ENCODE results near the gene MANBA. TPM values are rescaled to one million over a fixed set of nuclear protein-coding genes. Genes with fewer than 3 reads are reported as not detected.

Gene MANBA
- total RNA-seq, 2 experiments from 2014 or later, result 10.2 to 10.7 TPM

GRCh38 chr4:102687982-102688433 is 72.8 kb downstream of the MANBA start:
- CTCF ChIA-PET, result no interaction called here
- no peak overlapping the region for H3K4me3 Mint-ChIP-seq
- no peaks in the 10 kb centered on the region for H3K36me3 Mint-ChIP-seq
- no peaks in the 10 kb centered on the region for H3K9me3 Mint-ChIP-seq
- H3K4me1 Mint-ChIP-seq (ENCODE audit: low read depth), result no peaks in the 10 kb centered on the region
- intact Hi-C loops (cut with micrococcal nuclease), result no loop called here
- no peaks in the 10 kb centered on the region for H3K27me3 Mint-ChIP-seq
- no peak overlapping the region for H3K27ac Mint-ChIP-seq
- POLR2A ChIA-PET, result no interaction called here
- no peak for DNase-seq

DNA sequence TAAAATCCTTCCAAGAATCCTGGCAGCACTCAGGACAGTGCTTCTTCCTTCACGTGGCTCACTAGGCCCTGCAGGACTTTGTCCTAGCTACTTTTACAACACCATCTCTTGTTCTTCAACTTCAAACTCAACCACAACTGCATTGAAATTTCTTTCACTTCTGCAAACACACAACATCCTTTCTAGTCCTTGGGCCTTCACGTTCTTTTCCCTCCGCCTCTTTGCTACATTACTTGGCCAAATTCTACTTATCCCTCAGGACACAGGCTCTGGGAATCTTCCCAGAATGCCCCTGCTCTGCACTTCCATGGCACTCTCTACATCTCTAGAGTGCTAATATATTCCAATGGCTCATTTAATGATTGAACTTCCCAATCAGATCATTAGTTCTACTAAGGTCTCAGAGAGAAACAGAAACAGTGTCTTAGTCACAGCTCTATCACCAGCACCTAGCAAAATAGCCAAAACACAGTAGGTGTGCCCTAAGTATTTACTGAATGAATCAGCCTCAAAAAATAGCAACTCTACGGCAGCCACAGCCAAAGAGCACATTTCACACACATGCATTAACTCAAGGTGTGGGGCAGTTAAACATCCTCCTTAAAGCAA is 73.3 kb downstream of the MANBA start:
- no peaks in the 10 kb centered on the region for H3K9me3 Mint-ChIP-seq
- no peak for DNase-seq
- H3K4me1 Mint-ChIP-seq (ENCODE audit: low read depth), result no peaks in the 10 kb centered on the region
- H3K4me3 Mint-ChIP-seq, result no peak overlapping the region
- ChIA-PET POLR2A (no interaction called here), CTCF (no interaction called here)
- H3K36me3 Mint-ChIP-seq, result no peaks in the 10 kb centered on the region
- intact Hi-C loops (cut with micrococcal nuclease), result no loop called here
- no peak overlapping the region for H3K27ac Mint-ChIP-seq
- H3K27me3 Mint-ChIP-seq, result no peaks in the 10 kb centered on the region

GRCh38 chr4:102685768-102686167 is 75.0 kb downstream of the MANBA start:
- H3K9me3 Mint-ChIP-seq, result no peaks in the 10 kb centered on the region
- DNase-seq, result no peak
- POLR2A ChIA-PET, result no interaction called here
- no peaks in the 10 kb centered on the region for H3K4me1 Mint-ChIP-seq (ENCODE audit: low read depth)
- H3K36me3 Mint-ChIP-seq, result peaks cover 2% of the 10 kb centered on the region
- no peak overlapping the region for H3K4me3 Mint-ChIP-seq
- CTCF ChIA-PET, result no interaction called here
- intact Hi-C loops (cut with micrococcal nuclease), result no loop called here
- H3K27me3 Mint-ChIP-seq, result no peaks in the 10 kb centered on the region
- no peak overlapping the region for H3K27ac Mint-ChIP-seq

GRCh38 chr4:102684610-102685052 is 76.1 kb downstream of the MANBA start:
- POLR2A ChIA-PET, result no interaction called here
- intact Hi-C loops (cut with micrococcal nuclease), result no loop called here
- Mint-ChIP-seq H3K4me1 (ENCODE audit: low read depth) (no peaks in the 10 kb centered on the region), H3K4me3 (no peak overlapping the region), H3K9me3 (no peaks in the 10 kb centered on the region), H3K27me3 (no peaks in the 10 kb centered on the region), H3K36me3 (peaks cover 7% of the 10 kb centered on the region), H3K27ac (no peak overlapping the region)
- CTCF ChIA-PET, result no interaction called here
- no peak for DNase-seq

DNA sequence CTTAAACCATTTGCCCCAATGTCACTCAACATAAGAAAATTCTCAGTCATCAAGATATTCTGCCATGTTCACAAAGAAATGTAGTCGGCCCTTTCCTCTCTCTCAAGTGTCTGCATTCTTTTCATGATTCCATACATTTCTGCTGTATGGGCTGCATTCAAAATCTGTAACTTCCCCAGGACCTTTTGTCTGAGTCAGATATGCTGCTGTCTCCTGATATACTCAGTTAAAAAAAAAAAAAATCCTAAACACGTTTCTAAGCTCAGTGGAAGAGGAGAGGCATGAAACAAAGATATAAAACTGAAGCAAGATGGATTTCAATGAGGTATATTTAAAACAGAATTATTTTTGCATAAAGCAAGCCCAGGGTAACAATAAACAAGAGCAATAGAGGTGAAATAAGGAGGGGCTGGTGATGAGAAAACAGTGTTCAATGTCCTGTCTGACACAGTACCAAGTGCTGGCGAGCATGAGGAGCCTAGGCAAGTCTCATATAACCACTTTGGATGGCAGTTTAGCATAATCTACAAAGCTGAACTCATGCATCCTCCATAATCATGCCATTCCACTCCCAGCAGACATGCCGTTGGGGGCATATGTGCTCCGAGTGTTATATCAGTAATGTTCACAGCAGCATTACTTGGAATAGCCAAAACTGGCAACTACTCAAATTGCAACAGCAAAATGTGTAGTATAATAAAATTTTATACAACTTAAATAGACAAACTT is 76.7 kb downstream of the MANBA start:
- H3K9me3 Mint-ChIP-seq, result no peaks in the 10 kb centered on the region
- ChIA-PET POLR2A (no interaction called here), CTCF (no interaction called here)
- H3K27me3 Mint-ChIP-seq, result no peaks in the 10 kb centered on the region
- H3K4me3 Mint-ChIP-seq, result no peak overlapping the region
- peaks cover 7% of the 10 kb centered on the region for H3K36me3 Mint-ChIP-seq
- H3K4me1 Mint-ChIP-seq (ENCODE audit: low read depth), result no peaks in the 10 kb centered on the region
- intact Hi-C loops (cut with micrococcal nuclease), result no loop called here
- H3K27ac Mint-ChIP-seq, result no peak overlapping the region
- DNase-seq, result no peak

DNA sequence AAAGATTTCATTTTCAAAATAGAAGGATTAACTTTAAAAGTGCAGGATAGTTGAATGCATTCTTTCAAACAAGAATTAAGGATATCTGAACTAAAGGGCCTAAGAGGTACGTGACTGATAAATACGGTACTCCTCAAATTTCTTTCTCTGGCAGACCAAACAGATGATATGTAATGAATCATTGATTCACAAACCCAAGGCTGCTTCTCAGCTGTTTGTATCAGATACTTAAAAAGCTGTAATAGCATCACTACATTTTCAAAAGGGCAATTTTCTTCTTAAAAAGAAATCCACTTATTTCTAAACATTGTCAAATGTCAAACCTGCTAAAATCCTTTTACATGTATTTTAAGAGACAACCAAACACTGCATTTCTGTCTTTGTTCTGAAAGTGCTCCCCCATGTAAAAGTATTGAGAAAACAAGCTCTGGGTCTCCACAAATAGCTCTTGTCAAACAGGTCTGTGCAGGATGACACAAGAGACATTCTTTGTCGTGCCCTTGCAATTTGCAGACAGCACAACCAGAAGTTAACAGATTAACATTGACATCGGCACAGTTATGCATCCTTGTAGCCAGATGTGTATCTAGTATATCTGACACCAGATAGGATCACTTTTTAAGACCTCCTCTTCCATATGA is 82.0 kb downstream of the MANBA start:
- H3K27ac Mint-ChIP-seq, result no peak overlapping the region
- H3K4me1 Mint-ChIP-seq (ENCODE audit: low read depth), result peaks cover 14% of the 10 kb centered on the region
- POLR2A ChIA-PET, result no interaction called here
- no peaks in the 10 kb centered on the region for H3K27me3 Mint-ChIP-seq
- H3K9me3 Mint-ChIP-seq, result no peaks in the 10 kb centered on the region
- no peak for DNase-seq
- no peak overlapping the region for H3K4me3 Mint-ChIP-seq
- CTCF ChIA-PET, result no interaction called here
- peaks cover 7% of the 10 kb centered on the region for H3K36me3 Mint-ChIP-seq
- intact Hi-C loops (cut with micrococcal nuclease), result no loop called here

- Mint-ChIP-seq H3K27me3 (no peaks in the 10 kb centered on the region), H3K4me1 (ENCODE audit: low read depth) (peaks cover 14% of the 10 kb centered on the region), H3K27ac (no peak overlapping the region), H3K9me3 (no peaks in the 10 kb centered on the region), H3K4me3 (no peak overlapping the region), H3K36me3 (peaks cover 7% of the 10 kb centered on the region)
- no peak for DNase-seq
- intact Hi-C loops (cut with micrococcal nuclease), result no loop called here
- ChIA-PET POLR2A (no interaction called here), CTCF (no interaction called here)
Measured at GRCh38 chr4:102678107-102678506, 82.7 kb downstream of the MANBA start.

DNA sequence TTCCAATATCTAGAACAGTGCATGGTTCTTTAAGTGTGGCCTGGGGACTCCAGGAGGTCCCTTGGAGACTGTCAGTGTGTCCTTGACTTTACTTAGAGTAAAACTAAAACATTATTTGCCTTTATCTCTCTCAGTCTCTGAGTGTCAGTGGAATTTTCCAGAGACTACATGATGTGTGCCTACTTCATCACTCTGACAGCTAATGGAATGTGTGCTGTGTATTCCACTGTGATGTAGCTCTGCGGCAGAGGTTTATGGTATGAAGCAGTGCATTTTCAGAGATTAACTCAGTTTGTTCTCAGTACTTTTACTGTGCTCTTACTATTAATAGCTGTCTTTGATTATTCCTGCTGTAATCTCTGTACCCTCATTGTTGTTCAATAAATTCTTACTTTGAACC is 85.6 kb downstream of the MANBA start:
- Mint-ChIP-seq H3K4me3 (no peak overlapping the region), H3K36me3 (peaks cover 4% of the 10 kb centered on the region), H3K27me3 (no peaks in the 10 kb centered on the region), H3K9me3 (no peaks in the 10 kb centered on the region), H3K27ac (no peak overlapping the region), H3K4me1 (ENCODE audit: low read depth) (peaks cover 14% of the 10 kb centered on the region)
- no peak for DNase-seq
- intact Hi-C loops (cut with micrococcal nuclease), result no loop called here
- POLR2A ChIA-PET, result no interaction called here
- CTCF ChIA-PET, result no interaction called here

- no peaks in the 10 kb centered on the region for H3K27me3 Mint-ChIP-seq
- POLR2A ChIA-PET, result no interaction called here
- DNase-seq, result no peak
- H3K4me3 Mint-ChIP-seq, result no peak overlapping the region
- no peaks in the 10 kb centered on the region for H3K4me1 Mint-ChIP-seq (ENCODE audit: low read depth)
- no peaks in the 10 kb centered on the region for H3K9me3 Mint-ChIP-seq
- peaks cover 34% of the 10 kb centered on the region for H3K36me3 Mint-ChIP-seq
- no peak overlapping the region for H3K27ac Mint-ChIP-seq
- CTCF ChIA-PET, result no interaction called here
- intact Hi-C loops (cut with micrococcal nuclease), result no loop called here
Measured at GRCh38 chr4:102667001-102667400, 93.8 kb downstream of the MANBA start.

- POLR2A ChIA-PET, result no interaction called here
- Mint-ChIP-seq H3K4me1 (ENCODE audit: low read depth) (no peaks in the 10 kb centered on the region), H3K27ac (no peak overlapping the region), H3K36me3 (peaks cover 33% of the 10 kb centered on the region), H3K4me3 (no peak overlapping the region), H3K27me3 (no peaks in the 10 kb centered on the region), H3K9me3 (no peaks in the 10 kb centered on the region)
- intact Hi-C loops (cut with micrococcal nuclease), result no loop called here
- CTCF ChIA-PET, result no interaction called here
- DNase-seq, result no peak
Measured at GRCh38 chr4:102665527-102665926, 95.2 kb downstream of the MANBA start.

- no peak overlapping the region for H3K27ac Mint-ChIP-seq
- H3K9me3 Mint-ChIP-seq, result no peaks in the 10 kb centered on the region
- no peaks in the 10 kb centered on the region for H3K27me3 Mint-ChIP-seq
- DNase-seq, result no peak
- POLR2A ChIA-PET, result no interaction called here
- peaks cover 23% of the 10 kb centered on the region for H3K36me3 Mint-ChIP-seq
- H3K4me1 Mint-ChIP-seq (ENCODE audit: low read depth), result no peaks in the 10 kb centered on the region
- CTCF ChIA-PET, result no interaction called here
- no peak overlapping the region for H3K4me3 Mint-ChIP-seq
- intact Hi-C loops (cut with micrococcal nuclease), result no loop called here
Measured at GRCh38 chr4:102663073-102663472, 97.7 kb downstream of the MANBA start.

DNA sequence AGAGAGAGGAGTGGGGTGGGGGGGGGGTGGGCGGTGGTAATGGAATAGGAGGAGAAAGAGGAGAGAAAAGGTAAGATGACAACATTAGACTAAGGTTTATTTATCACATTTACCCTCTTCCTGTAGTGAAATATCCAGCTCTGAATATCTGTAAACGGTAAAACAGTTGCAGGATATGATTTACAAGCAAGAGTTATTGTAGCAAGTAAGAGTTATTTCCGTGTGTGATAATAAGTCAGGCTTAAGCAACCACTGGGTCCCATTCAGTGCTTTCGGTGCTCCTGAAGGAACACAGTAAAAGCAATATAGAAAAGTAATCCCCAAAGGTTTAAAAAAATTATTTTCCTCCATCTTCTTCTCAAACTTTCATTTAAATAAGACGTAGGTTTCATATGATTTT is 103.6 kb downstream of the MANBA start:
- H3K9me3 Mint-ChIP-seq, result no peaks in the 10 kb centered on the region
- no peaks in the 10 kb centered on the region for H3K4me1 Mint-ChIP-seq (ENCODE audit: low read depth)
- intact Hi-C loops (cut with micrococcal nuclease), result no loop called here
- no peak overlapping the region for H3K27ac Mint-ChIP-seq
- DNase-seq, result no peak
- POLR2A ChIA-PET, result no interaction called here
- no peak overlapping the region for H3K4me3 Mint-ChIP-seq
- CTCF ChIA-PET, result interaction anchor here (0.5 kb wide), 1 partner anchor 435 kb away, joined by 3 read pairs; no protein-coding TSS in a partner anchor
- H3K36me3 Mint-ChIP-seq, result peaks cover 6% of the 10 kb centered on the region
- no peaks in the 10 kb centered on the region for H3K27me3 Mint-ChIP-seq

GRCh38 chr4:102647117-102647516 is 113.7 kb downstream of the MANBA start:
- Mint-ChIP-seq H3K27ac (no peak overlapping the region), H3K36me3 (peaks cover 21% of the 10 kb centered on the region), H3K9me3 (no peaks in the 10 kb centered on the region), H3K27me3 (no peaks in the 10 kb centered on the region), H3K4me3 (no peak overlapping the region), H3K4me1 (ENCODE audit: low read depth) (peaks cover 15% of the 10 kb centered on the region)
- intact Hi-C loops (cut with micrococcal nuclease), result no loop called here
- no peak for DNase-seq
- ChIA-PET CTCF (no interaction called here), POLR2A (no interaction called here)
